GM21423 (cell line): ENCODE results near the gene RAB11FIP4.

Experiments used
- ATAC-seq: cut with Tn5 transposase; IDR thresholded peaks from one replicate; pipeline ENCODE4 v1.9.1; 2021; ENCODE audit warnings: mild to moderate bottlenecking, moderate library complexity; ENCODE audit not compliant: unreplicated experiment

Gene RAB11FIP4

GRCh38 chr17:31562376-31562840, 170.9 kb downstream of the RAB11FIP4 start:
- ATAC-seq, result no peak

GRCh38 chr17:31564291-31564690, 172.8 kb downstream of the RAB11FIP4 start:
- ATAC-seq, result no peak

GRCh38 chr17:31564883-31565301, 173.4 kb downstream of the RAB11FIP4 start:
- no peak for ATAC-seq

GRCh38 chr17:31565652-31566051, 174.2 kb downstream of the RAB11FIP4 start:
- ATAC-seq, result no peak

- ATAC-seq, result no peak
Observed at GRCh38 chr17:31566247-31566991, 174.9 kb downstream of the RAB11FIP4 start.

- ATAC-seq, result no peak
Observed at GRCh38 chr17:31566992-31567373, 175.5 kb downstream of the RAB11FIP4 start.

GRCh38 chr17:31568121-31568520, 176.6 kb downstream of the RAB11FIP4 start:
- ATAC-seq, result no peak

GRCh38 chr17:31568539-31568938, 177.1 kb downstream of the RAB11FIP4 start:
- ATAC-seq, result no peak

- no peak for ATAC-seq
Observed at GRCh38 chr17:31570231-31570630, 178.8 kb downstream of the RAB11FIP4 start.

- no peak for ATAC-seq
Observed at GRCh38 chr17:31570951-31571892, 179.7 kb downstream of the RAB11FIP4 start.

- no peak for ATAC-seq
Observed at GRCh38 chr17:31572341-31572740, 180.9 kb downstream of the RAB11FIP4 start.

- no peak for ATAC-seq
Observed at GRCh38 chr17:31573047-31573446, 181.6 kb downstream of the RAB11FIP4 start.

GRCh38 chr17:31573861-31574260, 182.4 kb downstream of the RAB11FIP4 start:
- ATAC-seq, result no peak

GRCh38 chr17:31574458-31574857, 183.0 kb downstream of the RAB11FIP4 start:
- no peak for ATAC-seq

- ATAC-seq, result no peak
Observed at GRCh38 chr17:31575043-31575442, 183.6 kb downstream of the RAB11FIP4 start.

- no peak for ATAC-seq
Observed at GRCh38 chr17:31579265-31579664, 187.8 kb downstream of the RAB11FIP4 start.

GRCh38 chr17:31580316-31580705, 188.8 kb downstream of the RAB11FIP4 start:
- ATAC-seq, result no peak

GRCh38 chr17:31580706-31581490, 189.4 kb downstream of the RAB11FIP4 start:
- no peak for ATAC-seq

GRCh38 chr17:31581491-31581890, 190.0 kb downstream of the RAB11FIP4 start:
- ATAC-seq, result no peak

- ATAC-seq, result no peak
Observed at GRCh38 chr17:31582151-31582907, 190.9 kb downstream of the RAB11FIP4 start.
